Measurements from ENCODE around the gene CALD1. TPM values are rescaled to one million over a fixed set of nuclear protein-coding genes. Genes with fewer than 3 reads are reported as not detected.

The CALD1 gene
- total RNA-seq, 1 donor from 2014 or later, result 169 TPM

DNA sequence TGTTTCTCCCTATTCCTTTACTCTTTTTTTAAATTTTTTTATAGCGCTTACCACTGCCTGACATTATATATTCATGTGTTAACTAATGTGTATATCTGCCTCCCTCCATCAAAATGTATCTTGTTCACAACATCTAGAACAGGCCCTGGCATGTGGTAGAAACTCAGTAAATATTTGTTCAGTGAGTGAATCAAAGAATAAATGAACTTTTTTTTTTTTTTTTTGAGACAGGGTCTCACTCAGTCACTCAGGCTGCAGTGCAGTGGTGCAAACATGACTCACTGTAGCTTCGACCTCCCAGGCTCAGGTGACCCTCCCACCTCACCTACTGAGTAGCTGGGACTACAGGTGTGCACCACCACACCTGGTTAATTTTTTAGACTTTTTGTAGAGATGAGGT lies 7.5 kb upstream of the CALD1 start:
- TF ChIP-seq, protein P1, sequence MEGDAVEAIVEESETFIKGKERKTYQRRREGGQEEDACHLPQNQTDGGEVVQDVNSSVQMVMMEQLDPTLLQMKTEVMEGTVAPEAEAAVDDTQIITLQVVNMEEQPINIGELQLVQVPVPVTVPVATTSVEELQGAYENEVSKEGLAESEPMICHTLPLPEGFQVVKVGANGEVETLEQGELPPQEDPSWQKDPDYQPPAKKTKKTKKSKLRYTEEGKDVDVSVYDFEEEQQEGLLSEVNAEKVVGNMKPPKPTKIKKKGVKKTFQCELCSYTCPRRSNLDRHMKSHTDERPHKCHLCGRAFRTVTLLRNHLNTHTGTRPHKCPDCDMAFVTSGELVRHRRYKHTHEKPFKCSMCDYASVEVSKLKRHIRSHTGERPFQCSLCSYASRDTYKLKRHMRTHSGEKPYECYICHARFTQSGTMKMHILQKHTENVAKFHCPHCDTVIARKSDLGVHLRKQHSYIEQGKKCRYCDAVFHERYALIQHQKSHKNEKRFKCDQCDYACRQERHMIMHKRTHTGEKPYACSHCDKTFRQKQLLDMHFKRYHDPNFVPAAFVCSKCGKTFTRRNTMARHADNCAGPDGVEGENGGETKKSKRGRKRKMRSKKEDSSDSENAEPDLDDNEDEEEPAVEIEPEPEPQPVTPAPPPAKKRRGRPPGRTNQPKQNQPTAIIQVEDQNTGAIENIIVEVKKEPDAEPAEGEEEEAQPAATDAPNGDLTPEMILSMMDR (conservative IDR thresholded peaks at IDR 0.05), result no peak
- H3K9me3 Mint-ChIP-seq, result peaks cover 7% of the 10 kb centered on the region
- no peak overlapping the region for H3K4me3 Mint-ChIP-seq
- H3K27ac Mint-ChIP-seq, result no peak overlapping the region
- no peaks in the 10 kb centered on the region for H3K27me3 Mint-ChIP-seq
- H3K4me1 Mint-ChIP-seq (ENCODE audit: unreplicated experiment), result peaks cover 14% of the 10 kb centered on the region
- peaks cover under 1% of the 10 kb centered on the region for H3K36me3 Mint-ChIP-seq
- DNase-seq (ENCODE audit: extremely low spot score, unreplicated experiment), result no peak

DNA sequence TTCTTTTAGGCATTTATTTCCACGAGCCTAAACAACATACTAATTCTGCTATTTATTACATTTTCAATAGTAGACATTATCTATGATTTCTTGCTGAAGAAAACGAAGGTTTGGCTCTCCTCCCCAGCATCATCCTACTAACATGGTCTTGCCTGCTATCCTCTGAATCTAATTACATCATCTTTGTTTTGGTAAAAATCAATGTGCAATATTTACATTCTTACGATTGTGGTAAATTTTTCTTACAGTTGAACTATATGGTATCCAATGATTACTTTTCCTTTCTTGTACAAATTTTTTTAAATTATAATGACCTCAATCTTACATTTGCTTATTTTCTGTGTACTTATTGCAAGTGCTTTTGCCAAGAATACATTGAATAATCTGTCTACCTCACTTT lies 7.0 kb upstream of the CALD1 start:
- Mint-ChIP-seq H3K27ac (no peak overlapping the region), H3K9me3 (peaks cover 2% of the 10 kb centered on the region), H3K4me3 (no peak overlapping the region), H3K27me3 (no peaks in the 10 kb centered on the region), H3K36me3 (no peaks in the 10 kb centered on the region), H3K4me1 (ENCODE audit: unreplicated experiment) (peaks cover 11% of the 10 kb centered on the region)
- DNase-seq (ENCODE audit: extremely low spot score, unreplicated experiment), result no peak
- TF ChIP-seq, protein P1 (conservative IDR thresholded peaks at IDR 0.05), result no peak

DNA sequence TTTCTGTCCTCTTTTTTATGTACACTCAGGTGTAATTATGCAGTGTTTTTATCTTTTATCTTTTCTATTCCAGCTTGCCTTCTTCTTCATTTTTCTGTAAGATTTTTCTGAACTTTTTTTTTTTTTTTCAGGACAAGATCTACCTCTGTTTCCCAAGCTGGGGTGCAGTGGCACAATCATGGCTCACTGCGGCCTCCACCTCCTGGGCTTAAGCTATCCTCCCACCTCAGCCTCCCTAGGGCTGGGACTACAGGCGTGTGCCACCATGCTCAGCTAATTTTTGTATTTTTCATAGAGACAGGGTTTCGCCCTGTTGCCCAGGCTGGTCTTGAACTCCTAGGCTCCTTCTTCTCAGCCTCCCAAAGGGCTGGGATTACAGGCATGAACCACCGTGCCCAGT lies 6.3 kb upstream of the CALD1 start:
- no peak for DNase-seq (ENCODE audit: extremely low spot score, unreplicated experiment)
- TF ChIP-seq, protein P1 (conservative IDR thresholded peaks at IDR 0.05), result no peak
- H3K9me3 Mint-ChIP-seq, result no peaks in the 10 kb centered on the region
- no peak overlapping the region for H3K4me3 Mint-ChIP-seq
- H3K27me3 Mint-ChIP-seq, result no peaks in the 10 kb centered on the region
- no peaks in the 10 kb centered on the region for H3K36me3 Mint-ChIP-seq
- no peak overlapping the region for H3K27ac Mint-ChIP-seq
- peaks cover 14% of the 10 kb centered on the region for H3K4me1 Mint-ChIP-seq (ENCODE audit: unreplicated experiment)

DNA sequence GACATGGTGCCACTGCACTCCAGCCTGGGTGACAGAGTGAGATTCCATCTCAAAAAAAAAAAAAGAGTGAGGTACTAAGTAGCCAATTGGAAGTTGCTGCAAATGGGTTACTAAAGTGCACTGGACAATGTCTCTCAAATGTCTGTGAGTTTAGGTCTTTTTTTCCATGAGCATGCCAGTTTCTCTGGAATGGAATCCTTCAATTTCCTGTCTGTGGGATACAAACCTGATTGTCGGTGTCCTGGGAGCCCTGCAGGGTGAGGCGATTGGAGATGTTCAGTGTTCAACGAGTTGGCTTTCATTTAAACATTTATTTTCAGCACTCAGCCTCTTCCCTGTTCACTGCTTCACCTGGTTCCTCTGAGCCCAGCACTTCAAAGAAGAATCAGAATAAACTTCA lies 5.3 kb upstream of the CALD1 start:
- H3K27ac Mint-ChIP-seq, result no peak overlapping the region

DNA sequence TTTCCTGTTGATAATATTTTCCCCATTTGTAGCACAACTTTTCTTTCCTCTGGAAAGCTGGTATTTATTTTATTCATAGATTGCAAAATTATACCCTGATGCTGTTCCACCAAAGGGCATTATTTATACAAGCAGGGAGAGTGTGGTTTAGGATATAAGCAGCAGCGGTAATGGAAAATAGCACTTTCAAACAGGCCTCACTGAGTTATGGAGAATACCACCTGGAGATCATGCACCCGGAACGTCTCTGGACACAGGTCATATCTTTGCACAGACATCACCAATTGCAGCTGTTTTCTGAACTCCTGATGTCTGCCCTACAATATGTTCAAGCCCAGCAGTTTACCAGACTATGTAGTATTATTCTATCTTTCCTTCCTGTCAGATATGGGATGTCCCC lies 2.0 kb upstream of the CALD1 start:
- Mint-ChIP-seq H3K4me1 (ENCODE audit: unreplicated experiment) (peaks cover 41% of the 10 kb centered on the region), H3K4me3 (no peak overlapping the region), H3K36me3 (no peaks in the 10 kb centered on the region), H3K27me3 (no peaks in the 10 kb centered on the region), H3K9me3 (peaks cover 1% of the 10 kb centered on the region), H3K27ac (peak overlapping the region; percentile 50)
- TF ChIP-seq, protein P1 (conservative IDR thresholded peaks at IDR 0.05), result no peak
- no peak for DNase-seq (ENCODE audit: extremely low spot score, unreplicated experiment)

More for the DNA sequence above, 5.3 kb upstream of the CALD1 start:
- Mint-ChIP-seq H3K36me3 (no peaks in the 10 kb centered on the region), H3K4me3 (no peak overlapping the region), H3K9me3 (no peaks in the 10 kb centered on the region), H3K27me3 (no peaks in the 10 kb centered on the region), H3K4me1 (ENCODE audit: unreplicated experiment) (peaks cover 23% of the 10 kb centered on the region)
- no peak for DNase-seq (ENCODE audit: extremely low spot score, unreplicated experiment)
- TF ChIP-seq, protein P1 (conservative IDR thresholded peaks at IDR 0.05), result no peak
